Neural crest cell (in vitro differentiated cells): ENCODE measurements around the gene C10orf95. TPM values are rescaled to one million over a fixed set of nuclear protein-coding genes. Genes with fewer than 3 reads are reported as not detected.

ENCODE experiments used
- DNase-seq: peaks from one replicate; pipeline ENCODE4 v3.0.0; 2021; ENCODE audit warnings: low read depth, mixed read lengths, low spot score
- H3K27ac Mint-ChIP-seq: one replicate; pipeline ENCODE4 v1.8.0; 2021; ENCODE audit warnings: mild to moderate bottlenecking, mixed read lengths; ENCODE audit not compliant: unreplicated experiment
- H3K27me3 Mint-ChIP-seq: 2 replicates; pipeline ENCODE4 v1.8.0; 2021; ENCODE audit warnings: low read depth, mild to moderate bottlenecking, mixed read lengths
- H3K36me3 Mint-ChIP-seq: 2 replicates; pipeline ENCODE4 v1.8.0; 2021; ENCODE audit warnings: low read depth, mild to moderate bottlenecking, mixed read lengths
- H3K4me1 Mint-ChIP-seq: 2 replicates; pipeline ENCODE4 v1.8.0; 2021; ENCODE audit warnings: mixed read lengths
- H3K4me3 Mint-ChIP-seq: one replicate; pipeline ENCODE4 v1.8.0; 2021; ENCODE audit warnings: mild to moderate bottlenecking, mixed read lengths
- H3K9me3 Mint-ChIP-seq: 2 replicates; pipeline ENCODE4 v1.8.0; 2021; ENCODE audit warnings: mixed read lengths
- microRNA-seq: library from miRNA; unstranded; fragments of <30 nt; microRNA quantifications from one replicate; pipeline ENCODE4, GENCODE V29; 2020
- total RNA-seq: library from RNA; stranded (reverse); gene quantifications from 2 replicates; pipeline ENCODE4 v1.2.1, GENCODE V29; 2021
- TF ChIP-seq, protein P1 (sequence below): fragments of 200-600 bp; sonication (generic); conservative IDR thresholded peaks from 2 replicates; pipeline ENCODE4 v1.5.0; 2021; ENCODE audit warnings: antibody characterized with exemption, mild to moderate bottlenecking

Gene C10orf95
- total RNA-seq, 1 donor from 2014 or later: 0.21 TPM

DNA sequence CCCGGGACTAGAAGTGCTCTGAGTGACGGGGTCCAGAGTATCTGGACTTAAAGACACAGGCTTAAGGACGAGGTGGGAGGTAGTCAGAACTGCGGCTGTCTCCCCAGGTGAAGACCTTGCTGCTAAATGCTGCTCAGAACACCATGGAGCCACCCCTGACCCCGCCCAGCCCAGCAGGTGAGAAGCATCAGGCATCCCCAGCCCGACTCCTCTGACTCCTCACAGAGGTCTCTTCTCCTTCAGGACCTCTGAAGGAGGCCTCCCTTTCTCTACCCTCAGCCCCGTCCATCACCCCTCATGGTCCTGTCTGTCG, 50.0 kb downstream of the C10orf95 start:
- no peak for DNase-seq
- Mint-ChIP-seq H3K4me3 (no peak overlapping the region), H3K27me3 (no peaks in the 10 kb centered on the region), H3K9me3 (no peaks in the 10 kb centered on the region), H3K27ac (no peak overlapping the region), H3K4me1 (peaks cover 17% of the 10 kb centered on the region), H3K36me3 (no peaks in the 10 kb centered on the region)
- TF ChIP-seq, protein P1, sequence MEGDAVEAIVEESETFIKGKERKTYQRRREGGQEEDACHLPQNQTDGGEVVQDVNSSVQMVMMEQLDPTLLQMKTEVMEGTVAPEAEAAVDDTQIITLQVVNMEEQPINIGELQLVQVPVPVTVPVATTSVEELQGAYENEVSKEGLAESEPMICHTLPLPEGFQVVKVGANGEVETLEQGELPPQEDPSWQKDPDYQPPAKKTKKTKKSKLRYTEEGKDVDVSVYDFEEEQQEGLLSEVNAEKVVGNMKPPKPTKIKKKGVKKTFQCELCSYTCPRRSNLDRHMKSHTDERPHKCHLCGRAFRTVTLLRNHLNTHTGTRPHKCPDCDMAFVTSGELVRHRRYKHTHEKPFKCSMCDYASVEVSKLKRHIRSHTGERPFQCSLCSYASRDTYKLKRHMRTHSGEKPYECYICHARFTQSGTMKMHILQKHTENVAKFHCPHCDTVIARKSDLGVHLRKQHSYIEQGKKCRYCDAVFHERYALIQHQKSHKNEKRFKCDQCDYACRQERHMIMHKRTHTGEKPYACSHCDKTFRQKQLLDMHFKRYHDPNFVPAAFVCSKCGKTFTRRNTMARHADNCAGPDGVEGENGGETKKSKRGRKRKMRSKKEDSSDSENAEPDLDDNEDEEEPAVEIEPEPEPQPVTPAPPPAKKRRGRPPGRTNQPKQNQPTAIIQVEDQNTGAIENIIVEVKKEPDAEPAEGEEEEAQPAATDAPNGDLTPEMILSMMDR: no peak

DNA sequence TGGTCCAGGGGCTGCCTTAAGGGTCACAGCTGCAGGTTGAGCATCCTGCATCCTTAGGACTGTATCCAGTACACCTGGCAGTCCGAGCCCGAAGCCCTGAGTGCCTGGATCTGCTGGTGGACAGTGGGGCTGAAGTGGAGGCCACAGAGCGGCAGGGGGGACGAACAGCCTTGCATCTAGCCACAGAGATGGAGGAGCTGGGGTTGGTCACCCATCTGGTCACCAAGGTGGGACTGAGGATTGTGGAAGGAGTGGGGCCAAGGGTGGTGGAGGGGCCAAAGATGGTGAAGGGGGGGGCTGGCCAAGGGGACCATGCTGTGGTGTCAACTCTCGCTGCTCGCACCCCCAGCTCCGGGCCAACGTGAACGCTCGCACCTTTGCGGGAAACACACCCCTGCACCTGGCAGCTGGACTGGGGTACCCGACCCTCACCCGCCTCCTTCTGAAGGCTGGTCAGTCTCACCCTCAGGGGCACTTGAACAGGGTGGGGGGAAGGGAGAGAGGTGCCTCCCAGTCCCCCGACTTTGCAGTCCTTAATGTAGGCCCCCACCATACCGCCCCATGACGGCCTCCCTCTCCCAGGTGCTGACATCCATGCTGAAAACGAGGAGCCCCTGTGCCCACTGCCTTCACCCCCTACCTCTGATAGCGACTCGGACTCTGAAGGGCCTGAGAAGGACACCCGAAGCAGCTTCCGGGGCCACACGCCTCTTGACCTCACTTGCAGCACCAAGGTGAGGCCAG, 50.6 kb downstream of the C10orf95 start:
- Mint-ChIP-seq H3K27ac (peak overlapping the region; percentile 71), H3K9me3 (no peaks in the 10 kb centered on the region), H3K4me1 (peaks cover 22% of the 10 kb centered on the region), H3K27me3 (no peaks in the 10 kb centered on the region), H3K36me3 (no peaks in the 10 kb centered on the region), H3K4me3 (peak overlapping the region; percentile 27)
- TF ChIP-seq, protein P1: no peak
- no peak for DNase-seq

DNA sequence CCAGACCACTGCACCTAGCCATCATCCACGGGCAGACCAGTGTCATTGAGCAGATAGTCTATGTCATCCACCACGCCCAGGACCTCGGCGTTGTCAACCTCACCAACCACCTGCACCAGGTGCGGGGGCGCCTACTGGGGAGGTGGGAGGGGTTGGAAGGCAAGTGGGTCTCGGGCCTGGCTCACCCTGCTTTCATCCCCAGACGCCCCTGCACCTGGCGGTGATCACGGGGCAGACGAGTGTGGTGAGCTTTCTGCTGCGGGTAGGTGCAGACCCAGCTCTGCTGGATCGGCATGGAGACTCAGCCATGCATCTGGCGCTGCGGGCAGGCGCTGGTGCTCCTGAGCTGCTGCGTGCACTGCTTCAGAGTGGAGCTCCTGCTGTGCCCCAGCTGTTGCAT, 51.3 kb downstream of the C10orf95 start:
- TF ChIP-seq, protein P1: no peak
- no peak overlapping the region for H3K27ac Mint-ChIP-seq
- H3K4me1 Mint-ChIP-seq: peaks cover 22% of the 10 kb centered on the region
- H3K36me3 Mint-ChIP-seq: no peaks in the 10 kb centered on the region
- H3K27me3 Mint-ChIP-seq: no peaks in the 10 kb centered on the region
- peak overlapping the region; percentile 72 for H3K4me3 Mint-ChIP-seq
- H3K9me3 Mint-ChIP-seq: no peaks in the 10 kb centered on the region
- DNase-seq: no peak

Small RNA genes lying within 50 kb of the gene (microRNA-seq; reads per million reads assigned to microRNA genes)
- 1,174 reads per million, percentile 83 among the genes with 10 or more reads in this experiment for gene MIR146B

Other genes starting within 250 kb of the C10orf95 start
- 0.23 and 0.30 TPM in 2 replicates for gene ELOVL3, start 225.2 kb downstream of the C10orf95 start, total RNA-seq
- gene PITX3, start 210.0 kb downstream of the C10orf95 start, total RNA-seq: not detected in 2 replicates
- gene GBF1, start 206.0 kb downstream of the C10orf95 start, total RNA-seq: 43.2 and 44.7 TPM in 2 replicates
- 22.9 and 26.1 TPM in 2 replicates for gene NFKB2, start 55.8 kb downstream of the C10orf95 start, total RNA-seq
- 36.1 and 37.4 TPM in 2 replicates for gene PSD, start 32.8 kb downstream of the C10orf95 start, total RNA-seq
- 24.8 and 25.6 TPM in 2 replicates for gene FBXL15, start 30.7 kb downstream of the C10orf95 start, total RNA-seq
- 118 and 121 TPM in 2 replicates for gene CUEDC2, start 19.0 kb downstream of the C10orf95 start, total RNA-seq
- 139 and 144 TPM in 2 replicates for gene ACTR1A, start 51.2 kb upstream of the C10orf95 start, total RNA-seq
- gene SUFU, start 52.4 kb upstream of the C10orf95 start, total RNA-seq: 27.1 and 30.9 TPM in 2 replicates
- gene TRIM8, start 192.9 kb upstream of the C10orf95 start, total RNA-seq: 76.9 and 82.8 TPM in 2 replicates